ENCODE measurements around the gene NTRK3. TPM values are rescaled to one million over a fixed set of nuclear protein-coding genes. Genes with fewer than 3 reads are reported as not detected.
"Not testable (repeated sequence)": the region's sequence is repeated elsewhere in the genome, so short reads cannot be mapped to it uniquely, and the experiment has no call there.

NTRK3 gene
- total RNA-seq, 2 donors from 2014 or later = not detected

- no peaks in the 10 kb centered on the region for H3K36me3 Mint-ChIP-seq (ENCODE audit: low read depth)
- no peaks in the 10 kb centered on the region for H3K4me1 Mint-ChIP-seq
- peaks cover 7% of the 10 kb centered on the region for H3K27me3 Mint-ChIP-seq
- DNase-seq (no peak), ATAC-seq (no peak)
- H3K27ac Mint-ChIP-seq = no peak overlapping the region
- H3K4me3 Mint-ChIP-seq = no peak overlapping the region
- no peaks in the 10 kb centered on the region for H3K9me3 ChIP-seq (ENCODE audit: control insufficient read depth, low read length, poor library complexity, severe bottlenecking)
These were observed 208.3 kb downstream of the NTRK3 start for GRCh38 chr15:88048237-88048636.

- no peak for DNase-seq
- peaks cover 7% of the 10 kb centered on the region for H3K27me3 Mint-ChIP-seq
- H3K4me1 Mint-ChIP-seq = no peaks in the 10 kb centered on the region
- H3K36me3 Mint-ChIP-seq (ENCODE audit: low read depth) = no peaks in the 10 kb centered on the region
- no peaks in the 10 kb centered on the region for H3K9me3 ChIP-seq (ENCODE audit: control insufficient read depth, low read length, poor library complexity, severe bottlenecking)
- ATAC-seq = no peak
- H3K27ac Mint-ChIP-seq = no peak overlapping the region
- no peak overlapping the region for H3K4me3 Mint-ChIP-seq
These were observed 209.9 kb downstream of the NTRK3 start for GRCh38 chr15:88046576-88047129.

GRCh38 chr15:88043396-88043795 lies 213.1 kb downstream of the NTRK3 start:
- ATAC-seq = no peak

GRCh38 chr15:88042047-88042446 lies 214.5 kb downstream of the NTRK3 start:
- Mint-ChIP-seq H3K27ac (no peak overlapping the region), H3K27me3 (peaks cover 18% of the 10 kb centered on the region), H3K4me1 (peaks cover 2% of the 10 kb centered on the region), H3K4me3 (no peak overlapping the region), H3K36me3 (ENCODE audit: low read depth) (peaks cover under 1% of the 10 kb centered on the region)
- no peak for ATAC-seq
- DNase-seq = no peak
- no peaks in the 10 kb centered on the region for H3K9me3 ChIP-seq (ENCODE audit: control insufficient read depth, low read length, poor library complexity, severe bottlenecking)

More at GRCh38 chr15:88043396-88043795, 213.1 kb downstream of the NTRK3 start:
- no peak overlapping the region for H3K27ac Mint-ChIP-seq
- DNase-seq = no peak
- H3K27me3 Mint-ChIP-seq = peaks cover 7% of the 10 kb centered on the region
- no peaks in the 10 kb centered on the region for H3K36me3 Mint-ChIP-seq (ENCODE audit: low read depth)
- no peak overlapping the region for H3K4me3 Mint-ChIP-seq
- no peaks in the 10 kb centered on the region for H3K4me1 Mint-ChIP-seq
- no peaks in the 10 kb centered on the region for H3K9me3 ChIP-seq (ENCODE audit: control insufficient read depth, low read length, poor library complexity, severe bottlenecking)

- Mint-ChIP-seq H3K4me1 (peaks cover 2% of the 10 kb centered on the region), H3K4me3 (no peak overlapping the region), H3K36me3 (ENCODE audit: low read depth) (peaks cover 2% of the 10 kb centered on the region), H3K27me3 (peaks cover 24% of the 10 kb centered on the region), H3K27ac (no peak overlapping the region)
- no peaks in the 10 kb centered on the region for H3K9me3 ChIP-seq (ENCODE audit: control insufficient read depth, low read length, poor library complexity, severe bottlenecking)
- ATAC-seq = no peak
- no peak for DNase-seq
These were observed 216.0 kb downstream of the NTRK3 start for GRCh38 chr15:88040516-88040915.

GRCh38 chr15:88038261-88038660 lies 218.3 kb downstream of the NTRK3 start:
- H3K4me3 Mint-ChIP-seq = no peak overlapping the region
- ATAC-seq = no peak
- no peak for DNase-seq
- H3K9me3 ChIP-seq (ENCODE audit: control insufficient read depth, low read length, poor library complexity, severe bottlenecking) = no peaks in the 10 kb centered on the region
- H3K36me3 Mint-ChIP-seq (ENCODE audit: low read depth) = peaks cover 2% of the 10 kb centered on the region
- peaks cover 33% of the 10 kb centered on the region for H3K27me3 Mint-ChIP-seq
- no peak overlapping the region for H3K27ac Mint-ChIP-seq
- peaks cover 2% of the 10 kb centered on the region for H3K4me1 Mint-ChIP-seq

GRCh38 chr15:88036154-88036839 lies 220.2 kb downstream of the NTRK3 start:
- Mint-ChIP-seq H3K4me3 (no peak overlapping the region), H3K4me1 (peaks cover 2% of the 10 kb centered on the region), H3K27me3 (peaks cover 39% of the 10 kb centered on the region), H3K36me3 (ENCODE audit: low read depth) (peaks cover 2% of the 10 kb centered on the region), H3K27ac (no peak overlapping the region)
- DNase-seq (no peak), ATAC-seq (no peak)
- no peaks in the 10 kb centered on the region for H3K9me3 ChIP-seq (ENCODE audit: control insufficient read depth, low read length, poor library complexity, severe bottlenecking)

- Mint-ChIP-seq H3K27ac (no peak overlapping the region), H3K36me3 (ENCODE audit: low read depth) (peaks cover 2% of the 10 kb centered on the region), H3K4me1 (peaks cover 2% of the 10 kb centered on the region), H3K4me3 (no peak overlapping the region), H3K27me3 (peaks cover 39% of the 10 kb centered on the region)
- H3K9me3 ChIP-seq (ENCODE audit: control insufficient read depth, low read length, poor library complexity, severe bottlenecking) = no peaks in the 10 kb centered on the region
- no peak for ATAC-seq
- DNase-seq = no peak
These were observed 221.2 kb downstream of the NTRK3 start for GRCh38 chr15:88035381-88035780.

- H3K4me3 Mint-ChIP-seq; ATAC-seq; H3K4me1 Mint-ChIP-seq; H3K9me3 ChIP-seq (ENCODE audit: control insufficient read depth, low read length, poor library complexity, severe bottlenecking); H3K27ac Mint-ChIP-seq; DNase-seq; H3K36me3 Mint-ChIP-seq (ENCODE audit: low read depth): not testable (repeated sequence)
- H3K27me3 Mint-ChIP-seq = peaks cover 38% of the 10 kb centered on the region
These were observed 223.1 kb downstream of the NTRK3 start for GRCh38 chr15:88033421-88033820.

GRCh38 chr15:88032787-88033186 lies 223.8 kb downstream of the NTRK3 start:
- Mint-ChIP-seq H3K27me3 (peaks cover 32% of the 10 kb centered on the region), H3K27ac (no peak overlapping the region), H3K36me3 (ENCODE audit: low read depth) (peaks cover 2% of the 10 kb centered on the region), H3K4me1 (no peaks in the 10 kb centered on the region), H3K4me3 (no peak overlapping the region)
- DNase-seq = no peak
- H3K9me3 ChIP-seq (ENCODE audit: control insufficient read depth, low read length, poor library complexity, severe bottlenecking) = no peaks in the 10 kb centered on the region
- no peak for ATAC-seq

- no peak for ATAC-seq
- no peak overlapping the region for H3K27ac Mint-ChIP-seq
- H3K9me3 ChIP-seq (ENCODE audit: control insufficient read depth, low read length, poor library complexity, severe bottlenecking) = no peaks in the 10 kb centered on the region
- DNase-seq = no peak
- no peaks in the 10 kb centered on the region for H3K4me1 Mint-ChIP-seq
- peaks cover 22% of the 10 kb centered on the region for H3K27me3 Mint-ChIP-seq
- H3K4me3 Mint-ChIP-seq = no peak overlapping the region
- H3K36me3 Mint-ChIP-seq (ENCODE audit: low read depth) = no peaks in the 10 kb centered on the region
These were observed 225.1 kb downstream of the NTRK3 start for GRCh38 chr15:88031461-88031860.

GRCh38 chr15:88029696-88030095 lies 226.8 kb downstream of the NTRK3 start:
- no peak overlapping the region for H3K4me3 Mint-ChIP-seq
- H3K4me1 Mint-ChIP-seq = no peaks in the 10 kb centered on the region
- H3K27me3 Mint-ChIP-seq = peaks cover 12% of the 10 kb centered on the region
- H3K27ac Mint-ChIP-seq = no peak overlapping the region
- no peaks in the 10 kb centered on the region for H3K9me3 ChIP-seq (ENCODE audit: control insufficient read depth, low read length, poor library complexity, severe bottlenecking)
- H3K36me3 Mint-ChIP-seq (ENCODE audit: low read depth) = no peaks in the 10 kb centered on the region
- no peak for ATAC-seq
- no peak for DNase-seq

GRCh38 chr15:88028024-88028423 lies 228.5 kb downstream of the NTRK3 start:
- Mint-ChIP-seq H3K36me3 (ENCODE audit: low read depth) (no peaks in the 10 kb centered on the region), H3K4me1 (no peaks in the 10 kb centered on the region), H3K4me3 (no peak overlapping the region), H3K27me3 (peaks cover 6% of the 10 kb centered on the region), H3K27ac (no peak overlapping the region)
- DNase-seq = no peak
- ATAC-seq = no peak
- no peaks in the 10 kb centered on the region for H3K9me3 ChIP-seq (ENCODE audit: control insufficient read depth, low read length, poor library complexity, severe bottlenecking)

GRCh38 chr15:88023914-88024313 lies 232.6 kb downstream of the NTRK3 start:
- H3K27ac Mint-ChIP-seq = no peak overlapping the region
- H3K4me1 Mint-ChIP-seq = no peaks in the 10 kb centered on the region
- H3K9me3 ChIP-seq (ENCODE audit: control insufficient read depth, low read length, poor library complexity, severe bottlenecking) = no peaks in the 10 kb centered on the region

More at GRCh38 chr15:88023914-88024313, 232.6 kb downstream of the NTRK3 start:
- Mint-ChIP-seq H3K4me3 (no peak overlapping the region), H3K36me3 (ENCODE audit: low read depth) (no peaks in the 10 kb centered on the region), H3K27me3 (peaks cover 13% of the 10 kb centered on the region)
- no peak for ATAC-seq
- DNase-seq = no peak
